DMS153 treated with DMSO at 0.1 percent for 48 hours (cell line): ENCODE measurements around the gene CAPZA1.

ENCODE experiments used
- DNase-seq: peaks from one replicate; lab custom pipeline; 2025; ENCODE audit not compliant: unreplicated experiment; lab: John Stamatoyannopoulos, UW

CAPZA1 gene

GRCh38 chr1:112699425-112700144 is 80.0 kb downstream of the CAPZA1 start:
- no peak for DNase-seq

DNA sequence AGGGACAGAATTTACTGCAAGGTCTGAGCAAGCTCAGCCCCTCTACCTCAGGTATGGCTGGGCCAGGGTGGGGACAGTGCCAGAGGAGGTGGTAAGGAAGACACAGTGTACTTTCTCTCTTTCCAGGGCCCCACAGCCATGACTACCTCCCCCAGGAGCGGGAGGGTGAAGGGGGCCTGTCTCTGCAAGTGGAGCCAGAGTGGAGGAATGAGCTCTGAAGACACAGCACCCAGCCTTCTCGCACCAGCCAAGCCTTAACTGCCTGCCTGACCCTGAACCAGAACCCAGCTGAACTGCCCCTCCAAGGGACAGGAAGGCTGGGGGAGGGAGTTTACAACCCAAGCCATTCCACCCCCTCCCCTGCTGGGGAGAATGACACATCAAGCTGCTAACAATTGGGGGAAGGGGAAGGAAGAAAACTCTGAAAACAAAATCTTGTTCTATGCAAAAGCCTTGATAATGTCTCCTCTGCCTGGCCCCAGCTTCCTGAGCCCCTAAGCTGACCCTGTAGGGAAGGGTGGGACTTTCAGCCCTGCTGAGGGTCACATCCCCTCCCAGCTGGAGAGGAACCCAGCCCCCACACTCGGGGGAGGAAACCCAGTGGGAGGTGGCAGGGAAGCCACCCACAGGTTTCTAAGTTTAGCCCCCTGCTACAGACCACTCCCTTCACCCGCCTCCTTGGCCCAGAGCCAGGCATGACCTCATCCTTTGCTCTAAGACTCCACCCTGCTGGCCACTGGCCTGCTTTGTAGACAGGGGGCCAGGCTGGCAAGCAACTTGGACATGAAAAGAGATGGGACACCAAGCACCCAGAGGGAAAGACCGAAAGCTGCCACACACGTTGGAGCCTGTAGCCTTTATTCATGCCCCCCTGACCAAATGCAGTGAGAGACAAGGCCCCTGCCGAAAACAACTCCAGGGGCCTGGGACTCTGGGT is 80.9 kb downstream of the CAPZA1 start:
- peak; percentile 27 for DNase-seq

DNA sequence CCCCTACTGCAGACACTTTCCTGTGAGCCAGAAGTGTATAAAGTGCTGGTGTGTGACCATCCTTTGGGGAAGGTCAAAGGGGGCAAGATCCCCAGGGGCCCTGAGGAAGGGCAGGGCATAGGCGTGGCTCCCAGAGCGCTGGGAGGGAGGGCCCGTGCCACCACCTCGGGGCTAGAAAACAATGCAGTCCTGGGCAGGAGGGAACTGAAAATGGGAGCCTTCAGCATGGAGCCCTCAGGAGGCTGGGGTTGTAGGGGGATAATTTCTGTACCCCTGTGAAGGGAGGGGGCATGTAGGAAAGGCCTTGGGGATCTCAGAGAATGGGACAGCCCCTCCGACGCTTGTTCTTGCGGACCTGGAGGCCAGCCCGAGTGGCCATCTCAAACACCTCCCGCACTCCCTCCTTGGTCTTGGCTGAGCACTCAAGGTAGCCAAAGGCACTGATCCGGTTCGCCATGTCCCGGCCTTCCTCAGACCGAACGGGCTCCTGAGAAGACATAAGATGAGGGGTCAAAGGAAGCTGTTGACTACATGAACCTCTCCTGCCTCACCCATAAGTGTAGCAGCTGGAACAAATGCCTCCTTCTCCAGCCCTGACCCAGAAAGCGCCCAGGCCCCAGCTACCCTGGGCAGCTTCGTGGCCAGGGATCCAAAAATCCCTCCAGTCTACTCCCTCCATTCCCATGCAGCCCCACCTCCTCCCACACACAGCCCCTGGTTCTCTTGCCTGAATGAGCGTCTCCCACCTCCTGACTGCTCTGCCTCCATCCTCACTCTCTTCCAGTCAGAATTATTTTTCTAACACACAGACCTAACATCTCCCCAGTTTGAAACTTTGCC is 81.8 kb downstream of the CAPZA1 start:
- no peak for DNase-seq

DNA sequence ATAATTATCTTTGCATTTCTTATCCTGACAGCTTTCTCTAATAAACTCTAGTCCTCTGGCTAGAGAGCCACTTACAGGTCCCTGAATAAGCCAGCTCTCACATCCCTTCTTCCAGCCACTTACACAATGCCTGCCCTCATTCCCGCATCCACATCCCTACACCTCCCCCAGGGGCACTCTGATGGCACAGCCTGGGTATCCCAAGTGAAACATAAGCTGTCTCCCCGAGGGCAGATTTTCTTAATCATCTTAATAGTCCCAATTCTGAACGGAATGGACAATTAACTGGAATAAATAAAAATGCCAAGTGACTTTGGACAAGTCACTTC is 82.4 kb downstream of the CAPZA1 start:
- no peak for DNase-seq

GRCh38 chr1:112702420-112703261 is 83.0 kb downstream of the CAPZA1 start:
- DNase-seq: no peak

DNA sequence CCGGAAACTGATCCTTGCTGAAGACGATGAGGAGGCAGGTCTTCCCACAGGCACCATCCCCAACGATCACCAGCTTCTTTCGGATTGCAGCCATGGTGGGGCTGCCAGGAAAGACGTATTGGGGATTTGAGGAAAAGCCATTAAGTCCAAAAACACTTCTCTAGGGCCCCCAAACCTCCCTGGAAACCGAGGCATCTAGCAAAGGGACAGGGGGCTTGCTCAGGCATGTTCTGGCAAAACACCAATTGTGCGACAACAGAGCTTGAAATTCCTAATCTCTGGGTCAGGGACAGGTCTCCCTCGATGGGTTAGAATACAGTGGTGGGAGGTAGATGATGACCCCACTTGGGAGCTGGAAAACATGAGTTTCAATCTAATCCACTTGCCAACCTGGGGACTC is 84.1 kb downstream of the CAPZA1 start:
- no peak for DNase-seq

DNA sequence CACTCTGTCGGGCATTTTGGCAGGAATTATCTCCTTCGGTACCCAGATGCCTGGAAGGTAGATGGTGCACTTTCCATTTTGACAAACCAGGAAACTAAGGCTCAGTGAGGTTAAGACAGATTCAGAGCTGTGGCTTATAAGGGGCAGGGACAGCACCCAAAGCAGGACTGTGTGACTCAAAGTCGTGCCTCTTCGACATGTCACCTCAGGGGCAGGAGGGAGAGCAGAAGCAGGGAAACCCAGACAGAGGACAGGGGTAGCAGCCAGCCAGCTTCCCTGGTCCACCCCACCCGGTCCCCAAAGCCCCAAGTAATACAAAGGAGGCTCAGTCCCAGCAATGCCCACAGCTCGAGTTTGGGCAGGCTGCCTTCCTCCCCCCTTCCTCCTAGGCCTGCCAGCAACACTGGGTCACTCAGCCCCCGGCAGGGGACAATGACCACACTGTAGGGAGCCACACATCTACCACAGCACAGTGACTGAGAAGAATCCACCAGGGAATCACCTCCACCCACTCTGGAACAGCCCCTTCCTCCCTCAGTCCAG is 84.8 kb downstream of the CAPZA1 start:
- DNase-seq: no peak

DNA sequence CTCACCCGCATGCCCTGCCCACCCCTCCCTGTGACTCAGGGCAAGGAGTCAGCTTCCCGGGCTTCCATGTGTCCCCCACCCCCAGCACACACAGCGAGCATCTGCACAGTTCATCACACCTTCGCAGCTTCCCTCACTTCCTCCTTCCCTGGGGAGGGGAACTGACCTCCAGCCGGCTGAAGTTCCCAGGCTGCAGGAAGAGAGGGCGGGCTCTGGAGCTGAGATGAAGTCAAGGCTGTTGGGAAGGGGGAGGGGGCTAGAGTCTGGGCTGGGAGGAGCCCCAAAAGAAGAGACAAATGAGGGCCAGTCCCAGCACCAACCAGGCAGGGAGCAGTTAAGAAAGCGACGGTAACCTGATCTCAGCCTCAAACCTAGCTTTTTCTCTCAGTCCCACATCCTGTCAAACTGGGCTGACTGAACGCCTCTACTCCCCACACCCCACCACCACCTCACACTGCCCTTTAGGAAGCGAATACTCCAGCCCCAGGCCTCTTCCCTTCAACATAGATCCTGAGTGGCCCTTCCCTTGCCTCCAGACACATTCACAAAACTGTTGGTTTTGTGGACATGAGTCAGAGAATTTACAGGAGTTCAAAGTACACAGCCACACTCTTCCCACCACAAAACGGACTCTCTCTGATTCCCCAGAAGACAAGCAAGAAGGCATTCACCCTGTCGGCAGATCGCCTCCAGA is 85.4 kb downstream of the CAPZA1 start:
- peak; percentile 90 for DNase-seq

DNA sequence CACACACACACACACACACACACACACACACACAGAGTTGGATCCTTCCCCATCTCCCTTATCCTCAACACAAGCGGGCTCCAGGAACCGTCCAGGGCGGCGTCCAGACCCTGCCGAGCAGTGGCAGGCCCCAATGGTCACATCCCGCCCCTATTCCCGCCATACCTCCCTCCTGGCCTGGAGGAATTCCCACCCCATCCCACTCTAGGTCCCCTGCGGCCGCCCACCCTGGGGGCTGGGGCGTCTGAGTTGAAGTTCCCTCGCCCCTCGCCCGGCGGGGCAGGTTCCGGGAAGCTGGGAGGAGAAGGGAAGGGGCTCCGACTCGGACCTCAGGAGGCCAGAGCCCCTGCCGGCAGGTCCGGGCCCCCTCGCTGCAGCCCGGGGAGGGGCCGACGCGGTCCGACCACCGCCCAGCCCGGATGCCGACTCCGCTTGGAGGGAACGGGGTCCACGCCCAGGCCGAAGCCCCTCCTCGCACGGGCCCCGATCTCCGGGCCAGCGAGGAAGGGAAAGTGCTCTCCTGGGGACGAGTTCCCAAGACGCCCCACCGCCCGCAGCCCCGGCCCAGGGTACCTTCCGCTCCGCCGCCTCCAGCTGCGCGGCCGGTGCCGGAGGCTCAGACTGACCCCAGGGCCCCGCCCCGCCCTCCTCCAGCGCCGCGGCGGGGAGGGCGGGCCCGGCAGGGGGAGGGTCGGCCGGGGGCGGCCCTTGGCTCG is 87.0 kb downstream of the CAPZA1 start, which contains the start of gene RHOC:
RHOC (minus strand) TSS at position 623 of the 716 bp plus-strand sequence. CDS start 3,328 bp downstream, outside the sequence.
- no peak for DNase-seq

- peak; percentile 73 for DNase-seq
Observed at GRCh38 chr1:112707221-112708001, 87.8 kb downstream of the CAPZA1 start.

- DNase-seq: no peak
Observed at GRCh38 chr1:112708002-112708448, 88.4 kb downstream of the CAPZA1 start.

- no peak for DNase-seq
Observed at GRCh38 chr1:112708489-112708888, 88.9 kb downstream of the CAPZA1 start.

GRCh38 chr1:112710159-112710558 is 90.5 kb downstream of the CAPZA1 start:
- DNase-seq: no peak

DNA sequence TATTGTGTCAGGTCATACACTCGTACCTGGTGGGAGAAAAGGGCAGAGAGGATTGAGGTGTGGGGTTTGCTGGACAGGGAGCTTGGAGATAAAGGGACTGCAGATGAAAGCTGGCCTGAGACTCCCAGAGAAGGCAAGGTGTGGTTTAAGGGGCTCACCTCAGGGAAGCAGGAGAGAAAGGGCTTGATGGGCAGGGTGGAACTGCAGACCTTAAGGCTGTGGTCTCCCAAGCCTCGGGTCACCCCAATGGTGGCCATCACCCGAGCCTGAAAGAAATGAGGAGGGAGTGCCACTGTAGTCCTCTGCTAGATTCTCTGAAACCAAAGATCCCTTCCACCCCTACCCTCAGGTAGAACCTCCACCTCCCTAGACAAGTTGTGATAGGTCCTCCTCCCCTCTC is 91.0 kb downstream of the CAPZA1 start:
- no peak for DNase-seq

- DNase-seq: no peak
Observed at GRCh38 chr1:112711041-112711440, 91.4 kb downstream of the CAPZA1 start.

GRCh38 chr1:112711670-112712069 is 92.0 kb downstream of the CAPZA1 start:
- DNase-seq: no peak

DNA sequence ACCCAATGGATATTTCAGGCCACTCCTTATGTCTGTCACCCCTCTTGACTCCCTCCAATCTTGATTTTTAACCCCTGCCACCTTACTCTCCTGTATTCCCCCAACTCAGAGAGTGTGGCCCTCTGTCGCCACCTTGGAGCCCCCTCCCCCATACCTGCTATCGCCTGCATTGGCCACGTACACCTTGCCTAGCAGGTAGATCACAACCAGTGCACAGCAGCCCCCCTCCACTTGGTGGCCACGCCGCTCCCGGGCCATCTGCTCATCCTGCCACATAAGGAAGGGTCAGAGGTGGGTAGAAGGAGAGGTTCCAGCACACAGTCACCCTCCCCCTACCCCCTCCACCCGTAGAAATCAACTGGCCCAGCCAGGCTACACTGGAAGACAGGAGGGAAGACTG is 92.6 kb downstream of the CAPZA1 start:
- DNase-seq: no peak

- DNase-seq: no peak
Observed at GRCh38 chr1:112712701-112713128, 93.1 kb downstream of the CAPZA1 start.
